Ovary (tissue), 9 donors: ENCODE data around the gene GSTA2. TPM values are rescaled to one million over a fixed set of nuclear protein-coding genes. Genes with fewer than 3 reads are reported as not detected.
"Not testable (repeated sequence)": the region's sequence is repeated elsewhere in the genome, so short reads cannot be mapped to it uniquely, and the experiment has no call there.

ENCODE experiments used
- DNase-seq, 5 donors: peaks; one replicate each; pipeline ENCODE4 v3.0.0-alpha.2; 2019 to 2020
- H3K27ac ChIP-seq, 2 donors: fragments of 200-600 bp; one replicate each; pipeline versions ENCODE4 v1.5.1 to v1.8.0; 2019 to 2022
- H3K27me3 ChIP-seq: fragments of 200-600 bp; one replicate; pipeline ENCODE4 v1.8.0; 2022
- H3K36me3 ChIP-seq: fragments of 200-600 bp; sonication (generic); one replicate; pipeline ENCODE4 v1.5.1; 2019
- H3K4me1 ChIP-seq: one replicate; pipeline ENCODE4 v1.8.1; 2013; ENCODE audit warnings: mild to moderate bottlenecking, moderate library complexity; ENCODE audit not compliant: insufficient read depth
- H3K4me3 ChIP-seq: fragments of 200-600 bp; sonication (generic); one replicate; pipeline ENCODE4 v1.5.1; 2017
- H3K9me3 ChIP-seq, 2 donors: fragments of 200-600 bp in 1 of 2; sonication (generic) in 1 of 2; one replicate each; pipeline versions ENCODE4 v1.5.1 to v1.8.1; 2013 to 2019; ENCODE audit warnings: mild to moderate bottlenecking in 1 of 2, moderate library complexity in 1 of 2
- CTCF ChIP-seq, 3 donors: fragments of 450-650 bp in 2 of 3; fragments of 200-600 bp in 1 of 3; IDR thresholded peaks; one replicate each; pipeline versions ENCODE4 v1.5.1 to v1.8.0; 2016 to 2022; ENCODE audit warnings: antibody characterized with exemption in 3 of 3, mild to moderate bottlenecking in 1 of 3
- EP300 ChIP-seq: sonication (generic); formaldehyde crosslinking; IDR thresholded peaks from one replicate; pipeline ENCODE4 v1.6.1; 2017; ENCODE audit warnings: antibody characterized with exemption
- POLR2A ChIP-seq: fragments of 450-650 bp; IDR thresholded peaks from one replicate; pipeline ENCODE4 v1.6.1; 2017; ENCODE audit warnings: antibody characterized with exemption, mild to moderate bottlenecking, moderate library complexity
- WGBS, 3 donors: extraction: QIAGEN DNeasy Blood & Tissue Kit in 1 of 3; methylation state at CpG; one replicate each; pipeline versions ENCODE4 v1.1.5 to v1.1.7; 2013 to 2017; 5-methylcytosine and 5-hydroxymethylcytosine counted together
- intact Hi-C, 4 donors: fragments of 100-400 bp; cut with DNase I; formaldehyde crosslinking; loops; one replicate each; pipeline versions ENCODE4 v1.11.0 to v1.15.1; 2022 to 2023
- polyA plus RNA-seq, 2 donors: library from polyadenylated mRNA; stranded (reverse); fragments of 200-250 nt in 1 of 2; fragments of 350-450 nt in 1 of 2; fragmentation: Illumina TruSeq in 1 of 2; extraction: RNeasy Lipid Tissue Mini Kit (QIAGEN cat#74804) in 1 of 2; gene quantifications; one replicate each; pipeline ENCODE4 v1.2.3, GENCODE V29; 2013 to 2014
- total RNA-seq, 7 donors: library from RNA; depleted of rRNA in 2 of 7; stranded (reverse); fragments of >200 nt in 2 of 7; fragmentation: NEBNext Ultra II Directional in 3 of 7; extraction: Animal tissue kit (Norgen Biotek cat#: 25700) in 3 of 7; gene quantifications; one replicate each; pipeline versions ENCODE4 v1.1.0 to v1.2.4, GENCODE V29; 2016 to 2023
- donor health status: DM: no; HTN: no; CAD: no; lungs with moderate emphysema.
- donor health status: DM: no; HTN: no; CAD: no.
- donor health status: Bipolar disorder and iron deficiency.
- donor health status: DM: yes; HTN: yes; CAD: no.
- donor health status: DM: no; HTN: no; CAD: no.
- donor health status: DM: yes; HTN: yes; CAD: no.

Gene GSTA2
- total and polyA plus RNA-seq, 9 donors: 0.46 to 2.0 (median 0.54) TPM; not detected in 4

GRCh38 chr6:52760105-52760765 lies 3.0 kb downstream of the GSTA2 start:
- Histone ChIP-seq H3K36me3 (no peaks in the 10 kb centered on the region), H3K27me3 (no peaks in the 10 kb centered on the region), H3K9me3 (no peaks in the 10 kb centered on the region), H3K27ac (no peak overlapping the region), H3K4me1 (no peaks in the 10 kb centered on the region), H3K4me3 (no peak overlapping the region)
- intact Hi-C loops: no loop called here
- TF ChIP-seq CTCF (IDR thresholded peaks at IDR 0.05) (no peak), EP300 (no peak), POLR2A (no peak)
- WGBS, 3 donors: 60 to 68% (median 67%) methylated on average over 6 of the region's 6 CpGs
- no peak for DNase-seq

DNA sequence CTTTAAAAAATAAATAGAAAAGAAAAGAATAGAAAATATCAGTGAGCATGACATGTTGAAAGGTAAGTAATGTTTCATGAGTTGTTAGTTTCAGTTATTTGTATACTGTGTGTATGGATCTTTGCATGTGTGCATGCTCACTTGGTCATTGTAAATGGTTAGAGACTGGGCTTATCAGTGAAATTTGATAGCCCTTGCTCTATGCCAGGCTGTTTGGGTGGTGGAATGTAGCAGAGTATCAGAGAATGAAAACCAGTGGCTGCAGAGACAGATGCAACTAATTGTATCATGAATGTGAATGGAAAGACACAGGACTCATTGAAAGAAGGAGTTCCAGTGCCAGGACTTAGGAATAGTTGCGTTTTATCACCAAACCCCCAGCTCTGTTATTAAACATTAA lies 4.2 kb downstream of the GSTA2 start:
- intact Hi-C loops: no loop called here
- no peaks in the 10 kb centered on the region for H3K36me3 ChIP-seq
- H3K27me3 ChIP-seq: no peaks in the 10 kb centered on the region
- no peak overlapping the region for H3K27ac ChIP-seq
- TF ChIP-seq POLR2A (no peak), CTCF (IDR thresholded peaks at IDR 0.05) (no peak), EP300 (no peak)
- no peak overlapping the region for H3K4me3 ChIP-seq
- no peaks in the 10 kb centered on the region for H3K4me1 ChIP-seq
- DNase-seq: no peak
- no peaks in the 10 kb centered on the region for H3K9me3 ChIP-seq
- WGBS, 3 donors: 13 to 42% (median 14%) methylated on average over 1 of the region's 1 CpG

GRCh38 chr6:52757651-52758338 lies 5.5 kb downstream of the GSTA2 start:
- DNase-seq, H3K9me3 ChIP-seq, intact Hi-C loops, H3K27me3 ChIP-seq, H3K36me3 ChIP-seq, H3K27ac ChIP-seq, H3K4me1 ChIP-seq, H3K4me3 ChIP-seq: not testable (repeated sequence)
- WGBS, 3 donors: 41 to 44% (median 42%) methylated on average over 7 of the region's 7 CpGs

GRCh38 chr6:52754443-52754842 lies 8.8 kb downstream of the GSTA2 start:
- Histone ChIP-seq H3K9me3 (no peaks in the 10 kb centered on the region), H3K27me3 (no peaks in the 10 kb centered on the region), H3K36me3 (no peaks in the 10 kb centered on the region), H3K4me1 (no peaks in the 10 kb centered on the region), H3K27ac (no peak overlapping the region), H3K4me3 (no peak overlapping the region)
- intact Hi-C loops: no loop called here
- DNase-seq: no peak
- 93 to 97% (median 94%) methylated on average over 3 of the region's 3 CpGs for WGBS, 3 donors
- TF ChIP-seq POLR2A: no peak
- TF ChIP-seq CTCF (IDR thresholded peaks at IDR 0.05): no peak
- no peak for TF ChIP-seq EP300

GRCh38 chr6:52753137-52753536 lies 10.1 kb downstream of the GSTA2 start:
- H3K4me3 ChIP-seq, DNase-seq, H3K4me1 ChIP-seq, intact Hi-C loops, H3K36me3 ChIP-seq, H3K27ac ChIP-seq, H3K27me3 ChIP-seq, H3K9me3 ChIP-seq: not testable (repeated sequence)
- 92 to 96% (median 94%) methylated on average over 2 of the region's 2 CpGs for WGBS, 3 donors
